H1 (cell line): ENCODE results near the gene SYCE3. TPM values are rescaled to one million over a fixed set of nuclear protein-coding genes. Genes with fewer than 3 reads are reported as not detected.

Experiments used
- CTCF ChIA-PET: fragments of 300-600 bp; sonication (Branson Sonifier 250); formaldehyde crosslinking; loops from one replicate; lab custom pipeline; 2021; ENCODE audit not compliant: partially characterized antibody; lab: Charles Lee
- POLR2A ChIA-PET: fragments of 300-600 bp; sonication (Branson Sonifier 250); formaldehyde crosslinking; loops from one replicate; lab custom pipeline; 2021; ENCODE audit warnings: inconsistent platforms; ENCODE audit not compliant: partially characterized antibody; lab: Charles Lee
- DNase-seq, 2 experiments: peaks; one replicate each; pipeline versions ENCODE4 v3.0.0 to v3.0.0-alpha.2; 2010 to 2022; ENCODE audit warnings: low spot score in 2 of 2, low read depth in 1 of 2, mixed read lengths in 1 of 2
- FAIRE-seq: peaks from 2 replicates; lab custom pipeline; 2011; peaks lifted over from hg19 to GRCh38; lab: Jason Lieb, UNC
- H2AFZ ChIP-seq: 2 replicates; pipeline ENCODE4 v1.8.1; 2012; ENCODE audit warnings: low read length, inconsistent platforms
- H2AK5ac ChIP-seq: 2 replicates; pipeline ENCODE4 v1.6.1; 2013; ENCODE audit warnings: low read depth, low read length
- H2BK120ac ChIP-seq: replicated peaks from 2 replicates; pipeline ENCODE3; 2013; ENCODE audit warnings: low read depth, low read length, inconsistent platforms
- H2BK12ac ChIP-seq: 2 replicates; pipeline ENCODE4 v1.6.1; 2013; ENCODE audit warnings: low read depth, low read length
- H2BK15ac ChIP-seq: 2 replicates; pipeline ENCODE4 v1.6.1; 2013; ENCODE audit warnings: low read length
- H2BK20ac ChIP-seq: 2 replicates; pipeline ENCODE4 v1.6.1; 2013; ENCODE audit warnings: low read length
- H2BK5ac ChIP-seq: 2 replicates; pipeline ENCODE4 v1.6.1; 2013; ENCODE audit warnings: low read depth, low read length
- H3K14ac ChIP-seq: 2 replicates; pipeline ENCODE4 v1.6.1; 2013; ENCODE audit warnings: inconsistent platforms; ENCODE audit not compliant: insufficient read length
- H3K18ac ChIP-seq: 2 replicates; pipeline ENCODE4 v1.6.1; 2013; ENCODE audit warnings: low read length; ENCODE audit errors: extremely low read depth
- H3K23ac ChIP-seq: 2 replicates; pipeline ENCODE4 v1.6.1; 2013; ENCODE audit warnings: inconsistent platforms; ENCODE audit not compliant: insufficient read length
- H3K23me2 ChIP-seq: 2 replicates; pipeline ENCODE4 v1.6.1; 2013; ENCODE audit warnings: low read depth, low read length
- H3K27ac ChIP-seq: 2 replicates; pipeline ENCODE4 v1.6.1; 2011; ENCODE audit warnings: low read depth, low read length, inconsistent platforms
- H3K27me3 ChIP-seq, 4 experiments: replicated peaks in 1 of 4; 1 replicate in 1 of 4; 2 replicates in 3 of 4; pipeline versions ENCODE4 v1.6.1 to v1.8.1; 2011 to 2013; ENCODE audit warnings: low read length in 3 of 4, mild to moderate bottlenecking in 3 of 4, inconsistent platforms in 2 of 4, mixed read lengths in 2 of 4, moderate library complexity in 1 of 4; ENCODE audit not compliant: control insufficient read depth in 3 of 4, insufficient read depth in 3 of 4; ENCODE audit errors: extremely low read depth in 1 of 4
- H3K36me3 ChIP-seq, 4 experiments: 2 replicates each; pipeline versions ENCODE4 v1.6.1 to v1.8.1; 2011 to 2013; ENCODE audit warnings: mild to moderate bottlenecking in 4 of 4, low read length in 3 of 4, moderate library complexity in 2 of 4, control low read depth in 1 of 4, inconsistent platforms in 1 of 4; ENCODE audit not compliant: insufficient read depth in 4 of 4, control insufficient read depth in 2 of 4
- H3K4ac ChIP-seq: replicated peaks from 2 replicates; pipeline ENCODE3; 2013; ENCODE audit warnings: low read length, low read depth, mixed read lengths, inconsistent platforms; ENCODE audit not compliant: insufficient read length
- H3K4me1 ChIP-seq, 4 experiments: replicated peaks in 1 of 4; 1 replicate in 1 of 4; 2 replicates in 3 of 4; pipeline versions ENCODE4 v1.6.1 to v1.8.1; 2011 to 2013; ENCODE audit warnings: low read length in 3 of 4, inconsistent platforms in 2 of 4, mixed read lengths in 1 of 4; ENCODE audit not compliant: insufficient read depth in 4 of 4, control insufficient read depth in 3 of 4
- H3K4me2 ChIP-seq, 2 experiments: 2 replicates each; pipeline versions ENCODE4 v1.6.1 to v1.8.1; 2011 to 2013; ENCODE audit warnings: low read depth in 2 of 2, low read length in 2 of 2, control low read depth in 1 of 2, inconsistent platforms in 1 of 2, mild to moderate bottlenecking in 1 of 2; ENCODE audit not compliant: insufficient read depth in 1 of 2
- H3K4me3 ChIP-seq, 4 experiments: fragments of 200-600, 300-600 bp in 1 of 4; sonication (generic), shearing (Covaris generic), sonication (Bioruptor Twin) in 1 of 4; 2 replicates each; pipeline versions ENCODE4 v1.5.1 to v1.8.1; 2011 to 2016; ENCODE audit warnings: low read length in 4 of 4, low read depth in 3 of 4, control low read depth in 2 of 4, inconsistent platforms in 2 of 4, mild to moderate bottlenecking in 2 of 4, mixed read lengths in 1 of 4, moderate library complexity in 1 of 4; ENCODE audit not compliant: insufficient read depth in 2 of 4; ENCODE audit errors: extremely low read depth in 1 of 4
- H3K56ac ChIP-seq: replicated peaks from 2 replicates; pipeline ENCODE3; 2013; ENCODE audit warnings: low read depth, mild to moderate bottlenecking, mixed read lengths, low read length, inconsistent platforms; ENCODE audit not compliant: insufficient read length
- H3K79me1 ChIP-seq: 2 replicates; pipeline ENCODE4 v1.6.1; 2013; ENCODE audit warnings: low read depth, low read length, control low read depth
- H3K79me2 ChIP-seq, 2 experiments: 2 replicates each; pipeline versions ENCODE4 v1.6.1 to v1.8.1; 2012 to 2013; ENCODE audit warnings: low read length in 2 of 2, mild to moderate bottlenecking in 2 of 2, inconsistent platforms in 1 of 2; ENCODE audit not compliant: insufficient read depth in 2 of 2, control insufficient read depth in 1 of 2
- H3K9ac ChIP-seq, 4 experiments: replicated peaks in 1 of 4; 1 replicate in 1 of 4; 2 replicates in 3 of 4; pipeline versions ENCODE4 v1.6.1 to v1.8.1; 2011 to 2013; ENCODE audit warnings: low read depth in 3 of 4, low read length in 3 of 4, control low read depth in 2 of 4, mild to moderate bottlenecking in 2 of 4, moderate library complexity in 2 of 4, inconsistent platforms in 1 of 4; ENCODE audit errors: extremely low read depth in 1 of 4
- H3K9me3 ChIP-seq, 2 experiments: 2 replicates each; pipeline versions ENCODE4 v1.6.1 to v1.8.1; 2012 to 2013; ENCODE audit warnings: mild to moderate bottlenecking in 2 of 2, moderate library complexity in 2 of 2, control low read depth in 1 of 2, inconsistent platforms in 1 of 2, low read depth in 1 of 2, low read length in 1 of 2, mixed read lengths in 1 of 2; ENCODE audit not compliant: insufficient read depth in 2 of 2
- H4K20me1 ChIP-seq, 2 experiments: replicated peaks in 1 of 2; 2 replicates each; pipeline versions ENCODE3 to v1.8.1; 2011 to 2013; ENCODE audit warnings: inconsistent platforms in 2 of 2, low read length in 2 of 2, mild to moderate bottlenecking in 1 of 2; ENCODE audit not compliant: insufficient read depth in 2 of 2, control insufficient read depth in 1 of 2
- H4K5ac ChIP-seq: 2 replicates; pipeline ENCODE4 v1.6.1; 2013; ENCODE audit warnings: low read length, low read depth, mixed read lengths, inconsistent platforms; ENCODE audit not compliant: insufficient read length
- H4K8ac ChIP-seq: 2 replicates; pipeline ENCODE4 v1.8.0; 2013; ENCODE audit warnings: mild to moderate bottlenecking, moderate library complexity, low read length, inconsistent platforms; ENCODE audit not compliant: insufficient read depth; ENCODE audit errors: extremely low read depth
- H4K91ac ChIP-seq: replicated peaks from 2 replicates; pipeline ENCODE3; 2013; ENCODE audit warnings: low read length, mixed read lengths, inconsistent platforms; ENCODE audit not compliant: insufficient read length
- ASH2L ChIP-seq: fragments of 200-600, 300-600 bp; sonication (generic); IDR thresholded peaks from one replicate; pipeline ENCODE4 v1.7.1; 2017; ENCODE audit warnings: low read length
- BACH1 ChIP-seq: IDR thresholded peaks from 2 replicates; pipeline ENCODE4 v1.6.1; 2012; ENCODE audit warnings: low read length, improper control_type of control experiment
- CREB1 ChIP-seq: IDR thresholded peaks from 2 replicates; pipeline ENCODE4 v1.6.1; 2012; ENCODE audit warnings: inconsistent platforms
- EZH2 ChIP-seq: fragments of 200-600 bp; sonication (generic); IDR thresholded peaks from 2 replicates; pipeline ENCODE4 v1.7.1; 2012; ENCODE audit warnings: low read depth, mild to moderate bottlenecking, moderate library complexity, low read length, inconsistent platforms; ENCODE audit not compliant: severe bottlenecking
- HDAC2 ChIP-seq, 2 experiments: fragments of 300-600 bp in 1 of 2; sonication (generic) in 1 of 2; IDR thresholded peaks; 2 replicates each; pipeline ENCODE4 v1.6.1; 2011 to 2012; ENCODE audit warnings: low read depth in 2 of 2, low read length in 2 of 2, mild to moderate bottlenecking in 2 of 2, moderate library complexity in 2 of 2, borderline replicate concordance in 1 of 2, inconsistent platforms in 1 of 2
- KDM4A ChIP-seq: IDR thresholded peaks from one replicate; pipeline ENCODE4 v1.7.1; 2012; ENCODE audit warnings: low read depth, mild to moderate bottlenecking, moderate library complexity, low read length, inconsistent platforms; ENCODE audit not compliant: severe bottlenecking
- WGBS, 2 experiments: shearing (Covaris generic) in 1 of 2; methylation state at CpG; one replicate each; pipeline versions ENCODE4 v1.1.6 to v1.1.7; 2013 to 2015; ENCODE audit warnings: low lambda C conversion rate in 2 of 2, mixed read lengths in 2 of 2, inconsistent platforms in 1 of 2, low coverage in 1 of 2, missing lambda C conversion rate in 1 of 2; ENCODE audit not compliant: insufficient replicate concordance in 2 of 2, insufficient coverage in 1 of 2, insufficient read length in 1 of 2; ENCODE audit errors: extremely low coverage in 1 of 2, missing lambda C conversion rate in 1 of 2; 5-methylcytosine and 5-hydroxymethylcytosine counted together
- polyA plus RNA-seq, 7 experiments: library from polyadenylated mRNA; depleted of rRNA in 3 of 7; stranded (reverse) in 5 of 7; unstranded in 2 of 7; fragments of >200 nt in 5 of 7; fragments of 200-250 nt in 2 of 7; gene quantifications; 1 replicate in 5 of 7; 2 replicates in 1 of 7; 4 replicates in 1 of 7; pipeline versions ENCODE4 v1.2.1 to v1.2.3, GENCODE V29; 2011 to 2013; ENCODE audit warnings: missing spikeins in 2 of 7, mixed read lengths in 2 of 7
- total RNA-seq: library from RNA; stranded (reverse); fragmentation: NEBNext Ultra II Directional; extraction: Animal tissue kit (Norgen Biotek cat#: 25700); gene quantifications from 2 replicates; pipeline ENCODE4 v1.2.1, GENCODE V29; 2021
- TF ChIP-seq, protein P1 (sequence below), 3 experiments: IDR thresholded peaks; 1 replicate in 2 of 3; 2 replicates in 1 of 3; pipeline versions ENCODE4 v1.5.1 to v1.6.1; 2011; ENCODE audit warnings: low read length in 3 of 3, mild to moderate bottlenecking in 3 of 3, inconsistent platforms in 2 of 3, low read depth in 1 of 3, moderate library complexity in 1 of 3; ENCODE audit not compliant: insufficient read depth in 1 of 3; ENCODE audit errors: control extremely low read depth in 1 of 3

SYCE3 gene
- total and polyA plus RNA-seq, 2 of the 8 experiments (the other 6 are each of a cell fraction or from before 2014, with no cell fraction given), result 1.9 TPM; not detected in 1

DNA sequence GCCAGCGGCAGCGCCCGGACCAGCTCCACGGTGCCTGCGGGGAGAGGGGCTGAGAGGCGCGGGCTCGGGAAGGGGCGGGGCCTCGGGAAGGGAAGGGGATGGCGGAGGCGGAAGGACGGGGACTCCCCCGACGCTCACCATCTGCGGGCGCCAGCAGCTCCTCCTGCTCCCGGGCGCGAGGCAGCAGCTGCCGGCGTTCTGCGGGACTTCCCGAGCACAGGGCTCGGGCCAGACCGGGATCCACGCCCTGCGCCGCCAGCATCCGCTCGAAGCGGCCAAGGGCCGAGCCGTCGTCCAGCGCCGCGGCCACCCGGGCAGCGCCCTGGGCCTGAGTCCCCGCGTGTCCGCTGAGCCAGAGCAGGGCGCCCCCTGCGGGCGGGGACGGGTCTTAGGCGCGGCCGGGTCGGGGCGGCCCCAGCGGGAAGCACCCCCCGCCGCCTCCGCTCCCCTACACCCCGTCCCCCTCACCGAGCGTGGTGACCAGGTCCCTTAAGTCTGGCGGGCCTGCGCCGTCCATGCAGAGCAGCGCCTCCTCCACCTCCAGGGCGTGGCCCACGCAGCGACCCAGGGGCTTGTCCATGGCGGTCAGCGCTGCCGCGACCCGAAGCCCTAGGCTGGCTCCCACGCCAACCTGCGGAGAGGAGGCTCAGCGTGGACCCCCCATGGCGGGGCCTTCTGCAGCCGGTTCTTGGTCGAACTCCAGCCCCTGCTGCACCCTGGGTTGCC lies 36.4 kb downstream of the SYCE3 start:
- Histone ChIP-seq H3K56ac (no peak overlapping the region), H3K36me3 (peaks cover 4 to 14% (median 11%) of the 10 kb centered on the region in 4 experiments; a peak in 6 of 8 replicates), H2AFZ (no peak overlapping the region), H4K91ac (peak overlapping the region; percentile 81), H4K5ac (peak overlapping the region; percentile 70), H3K27ac (no peak overlapping the region; the same call in 1 of the 2 replicates), H2BK15ac (0 out of 2 replicates have a peak overlapping the region, but pooled peaks have one; percentile 72), H4K8ac (peak overlapping the region; percentile 80), H2AK5ac (peak overlapping the region; percentile 55; the same call in 1 of the 2 replicates), H3K79me1 (no peaks in the 10 kb centered on the region)
- FAIRE-seq, result no peak
- CTCF ChIA-PET, result interaction anchor here (0.7 to 3.4 kb wide), 27 partner anchors 8 to 278 kb away, joined by 3 to 36 read pairs (median 4); partner anchors contain the start of genes DENND6B, LMF2, NCAPH2 and SYCE3
- TF ChIP-seq ASH2L (peak; percentile 7), BACH1 (peak; percentile 67; the same call in 1 of the 2 replicates), CREB1 (no peak), HDAC2 (IDR thresholded peaks at IDR 0.05; ENCODE audit: borderline replicate concordance in 1 of 2, low read depth in 2 of 2, low read length in 2 of 2) (peak; percentile 35 to 66; a peak in 1 of 4 replicates), EZH2 (no peak), KDM4A (peak; percentile 61)
- TF ChIP-seq, protein P1, sequence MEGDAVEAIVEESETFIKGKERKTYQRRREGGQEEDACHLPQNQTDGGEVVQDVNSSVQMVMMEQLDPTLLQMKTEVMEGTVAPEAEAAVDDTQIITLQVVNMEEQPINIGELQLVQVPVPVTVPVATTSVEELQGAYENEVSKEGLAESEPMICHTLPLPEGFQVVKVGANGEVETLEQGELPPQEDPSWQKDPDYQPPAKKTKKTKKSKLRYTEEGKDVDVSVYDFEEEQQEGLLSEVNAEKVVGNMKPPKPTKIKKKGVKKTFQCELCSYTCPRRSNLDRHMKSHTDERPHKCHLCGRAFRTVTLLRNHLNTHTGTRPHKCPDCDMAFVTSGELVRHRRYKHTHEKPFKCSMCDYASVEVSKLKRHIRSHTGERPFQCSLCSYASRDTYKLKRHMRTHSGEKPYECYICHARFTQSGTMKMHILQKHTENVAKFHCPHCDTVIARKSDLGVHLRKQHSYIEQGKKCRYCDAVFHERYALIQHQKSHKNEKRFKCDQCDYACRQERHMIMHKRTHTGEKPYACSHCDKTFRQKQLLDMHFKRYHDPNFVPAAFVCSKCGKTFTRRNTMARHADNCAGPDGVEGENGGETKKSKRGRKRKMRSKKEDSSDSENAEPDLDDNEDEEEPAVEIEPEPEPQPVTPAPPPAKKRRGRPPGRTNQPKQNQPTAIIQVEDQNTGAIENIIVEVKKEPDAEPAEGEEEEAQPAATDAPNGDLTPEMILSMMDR (IDR thresholded peaks at IDR 0.05; ENCODE audit: control extremely low read depth in 1 of 3, insufficient read depth in 1 of 3, low read depth in 1 of 3, low read length in 3 of 3), result peak; percentile 18 to 50 (median 27); a peak in 3 of 4 replicates
- TF ChIP-seq, all 59 proteins: peak for 5
- Histone ChIP-seq H3K4ac (peak overlapping the region; percentile 91), H3K23me2 (peaks cover 25% of the 10 kb centered on the region; the same call in 1 of the 2 replicates), H2BK5ac (peak overlapping the region; percentile 85), H3K4me2 (peak overlapping the region; percentile 70 to 88), H2BK120ac (no peak overlapping the region), H3K27me3 (peaks cover 30 to 47% (median 40%) of the 10 kb centered on the region in 4 experiments), H4K20me1 (peaks cover 5 to 25% of the 10 kb centered on the region in 2 experiments), H3K4me1 (peaks cover 0 to 21% (median 12%) of the 10 kb centered on the region in 4 experiments; a peak in 5 of 7 replicates), H3K4me3 (peak overlapping the region; percentile 63 to 78 (median 67)), H3K14ac (no peak overlapping the region), H3K18ac (0 out of 2 replicates have a peak overlapping the region, but pooled peaks have one; percentile 60), H2BK20ac (no peak overlapping the region), H3K9me3 (no peaks in the 10 kb centered on the region), H3K79me2 (no peaks in the 10 kb centered on the region), H3K23ac (no peak overlapping the region), H2BK12ac (no peak overlapping the region), H3K9ac (peak overlapping the region in 3 of 4 experiments; percentile 66 to 76 (median 68); a peak in 5 of 7 replicates)
- WGBS, 2 experiments, result 7% methylated on average over 26 of the region's 77 CpGs; no CpG with 5 or more reads in 1 of the 2 experiments
- DNase-seq, result peak in 1 of 2 experiments; percentile 85
- POLR2A ChIA-PET, result interaction anchor here (0.6 to 3.0 kb wide), 14 partner anchors 12 to 86 kb away, joined by 3 to 32 read pairs (median 4); partner anchors contain the start of genes LMF2, NCAPH2 and SYCE3
